Activated CD4-positive, alpha-beta T cell treated with anti-CD3 and anti-CD28 coated beads, Interleukin-2, amount 10 ng/mL, durations not matched to agents 24 days and 14 days (primary cell): ENCODE results near the gene ATP6AP1. TPM values are rescaled to one million over a fixed set of nuclear protein-coding genes. Genes with fewer than 3 reads are reported as not detected.
A peak's percentile ranks its signal among the peaks of the same experiment; 100 is the strongest.

Experiments
- DNase-seq: peaks from one replicate; pipeline ENCODE4 v3.0.0; 2022
- H3K27ac Mint-ChIP-seq: one replicate; pipeline ENCODE4 v1.8.0; 2022; ENCODE audit warnings: mild to moderate bottlenecking, mixed read lengths
- H3K27me3 Mint-ChIP-seq: one replicate; pipeline ENCODE4 v1.8.0; 2022; ENCODE audit warnings: mixed read lengths
- H3K36me3 Mint-ChIP-seq: one replicate; pipeline ENCODE4 v1.8.0; 2022; ENCODE audit warnings: low read depth, mild to moderate bottlenecking, mixed read lengths
- H3K4me1 Mint-ChIP-seq: one replicate; pipeline ENCODE4 v1.8.0; 2021; ENCODE audit warnings: mixed read lengths
- H3K4me3 Mint-ChIP-seq: one replicate; pipeline ENCODE4 v1.8.0; 2022; ENCODE audit warnings: mild to moderate bottlenecking, moderate library complexity, mixed read lengths
- H3K9me3 Mint-ChIP-seq: one replicate; pipeline ENCODE4 v1.8.0; 2021; ENCODE audit warnings: mixed read lengths
- intact Hi-C: fragments of 100-400 bp; cut with micrococcal nuclease; formaldehyde crosslinking; loops from one replicate; pipeline ENCODE4 v1.15.1; 2023
- total RNA-seq: library from RNA; stranded (reverse); gene quantifications from 2 replicates; pipeline ENCODE4 v1.2.3, GENCODE V29; 2022

Gene ATP6AP1
- total RNA-seq, 1 donor from 2014 or later = 43.5 TPM

DNA sequence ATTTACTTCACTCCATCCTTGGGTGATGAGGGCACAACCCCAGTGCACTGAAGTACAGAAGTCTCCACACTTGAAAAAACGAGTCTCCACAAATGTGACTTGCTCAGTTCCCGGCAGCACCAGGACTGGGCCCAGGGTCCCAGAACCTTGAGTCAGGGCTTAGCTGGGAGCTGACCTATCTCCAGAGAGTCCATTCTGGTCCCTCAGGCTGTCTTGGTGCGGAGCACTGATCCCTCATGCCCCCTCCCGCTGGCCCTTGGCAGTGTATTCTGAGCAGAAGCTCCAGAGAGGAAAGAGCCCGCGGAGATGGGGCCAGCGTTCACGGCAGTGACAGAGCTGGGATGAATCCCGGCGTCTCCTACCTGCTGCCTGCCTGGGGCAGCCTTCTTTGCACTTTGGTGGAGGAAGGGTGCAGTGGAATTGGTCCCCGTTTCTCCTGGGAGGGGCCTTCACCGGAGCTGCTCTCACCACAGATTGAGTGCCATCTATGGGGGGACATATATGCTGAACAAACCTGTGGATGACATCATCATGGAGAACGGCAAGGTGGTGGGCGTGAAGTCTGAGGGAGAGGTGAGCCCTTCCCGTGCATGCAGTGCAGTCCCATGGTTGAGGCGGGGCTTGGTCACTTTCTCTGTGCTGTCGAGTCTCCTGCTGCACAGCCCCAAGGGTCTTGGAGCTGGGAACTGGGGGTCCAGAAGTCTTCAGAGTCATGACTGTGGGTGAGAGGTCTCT is 12.3 kb downstream of the ATP6AP1 start:
- H3K36me3 Mint-ChIP-seq = peaks cover 26% of the 10 kb centered on the region
- no peak overlapping the region for H3K4me3 Mint-ChIP-seq
- intact Hi-C loops = loop anchor here (5.0 kb wide), 1 partner anchor 37 kb away; the partner anchor contains the start of gene LAGE3
- no peaks in the 10 kb centered on the region for H3K27me3 Mint-ChIP-seq
- DNase-seq = no peak
- no peak overlapping the region for H3K27ac Mint-ChIP-seq
- no peaks in the 10 kb centered on the region for H3K9me3 Mint-ChIP-seq
- H3K4me1 Mint-ChIP-seq = peaks cover 18% of the 10 kb centered on the region

DNA sequence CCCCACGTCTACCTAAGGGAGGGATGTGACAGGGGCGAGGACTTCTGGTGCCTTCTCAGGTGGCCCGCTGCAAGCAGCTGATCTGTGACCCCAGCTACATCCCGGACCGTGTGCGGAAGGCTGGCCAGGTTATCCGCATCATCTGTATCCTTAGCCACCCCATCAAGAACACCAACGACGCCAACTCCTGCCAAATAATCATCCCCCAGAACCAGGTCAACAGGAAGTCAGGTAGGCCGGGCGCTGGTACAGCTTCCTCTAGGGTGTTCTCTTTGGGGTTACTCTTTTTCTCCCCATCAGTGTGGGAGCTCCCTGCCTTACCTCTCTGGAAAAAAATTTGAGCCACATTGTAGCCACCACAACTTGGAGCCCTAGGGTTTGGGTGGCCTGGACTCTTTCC is 13.1 kb downstream of the ATP6AP1 start:
- Mint-ChIP-seq H3K4me3 (no peak overlapping the region), H3K4me1 (peaks cover 14% of the 10 kb centered on the region), H3K9me3 (no peaks in the 10 kb centered on the region), H3K27me3 (no peaks in the 10 kb centered on the region), H3K36me3 (peaks cover 20% of the 10 kb centered on the region), H3K27ac (no peak overlapping the region)
- no peak for DNase-seq
- intact Hi-C loops = loop anchor here (5.0 kb wide), 1 partner anchor 36 kb away; the partner anchor contains the start of gene LAGE3

- Mint-ChIP-seq H3K27ac (no peak overlapping the region), H3K27me3 (no peaks in the 10 kb centered on the region), H3K9me3 (no peaks in the 10 kb centered on the region), H3K4me3 (no peak overlapping the region), H3K36me3 (peaks cover 24% of the 10 kb centered on the region), H3K4me1 (peaks cover 14% of the 10 kb centered on the region)
- no peak for DNase-seq
- intact Hi-C loops = loop anchor here (5.0 kb wide), 1 partner anchor 35 kb away; the partner anchor contains the start of gene LAGE3
Observed at GRCh38 chrX:154441984-154442707, 13.7 kb downstream of the ATP6AP1 start.

DNA sequence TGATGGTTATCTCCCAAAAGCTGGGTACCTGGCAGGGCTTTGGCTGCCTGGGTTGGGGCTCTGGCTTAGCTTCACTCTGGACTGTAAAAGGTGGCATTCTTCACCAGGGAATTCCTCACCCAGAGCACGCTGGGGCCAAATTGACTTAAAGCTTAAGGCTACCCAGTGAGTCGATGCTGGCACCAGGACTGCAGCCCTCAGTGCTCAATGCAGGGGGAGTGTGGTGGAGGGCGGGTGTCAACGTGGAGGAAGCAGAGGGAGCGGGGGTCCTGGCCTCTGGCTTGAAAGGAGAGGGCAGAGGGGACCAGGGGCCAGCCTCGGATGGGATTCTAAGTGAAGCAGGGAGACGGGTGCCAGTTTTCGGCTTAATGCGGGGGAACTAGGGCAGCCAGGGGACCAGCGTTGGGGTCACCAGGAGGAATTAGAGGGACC is 15.0 kb downstream of the ATP6AP1 start:
- no peak for DNase-seq
- intact Hi-C loops = loop anchor here (5.0 kb wide), 1 partner anchor 34 kb away; the partner anchor contains the start of gene LAGE3
- Mint-ChIP-seq H3K36me3 (peaks cover 26% of the 10 kb centered on the region), H3K27me3 (no peaks in the 10 kb centered on the region), H3K4me1 (peaks cover 10% of the 10 kb centered on the region), H3K4me3 (peak overlapping the region; percentile 80), H3K27ac (peak overlapping the region; percentile 80), H3K9me3 (no peaks in the 10 kb centered on the region)

- peak within 1 kb of the TSS; percentile 80 for H3K27ac Mint-ChIP-seq
- H3K4me3 Mint-ChIP-seq = peak within 1 kb of the TSS; percentile 80
- peak; percentile 93 for DNase-seq
- no peaks in the 10 kb centered on the region for H3K9me3 Mint-ChIP-seq
- peaks cover 8% of the 10 kb centered on the region for H3K4me1 Mint-ChIP-seq
- peaks cover 25% of the 10 kb centered on the region for H3K36me3 Mint-ChIP-seq
- H3K27me3 Mint-ChIP-seq = no peaks in the 10 kb centered on the region
- intact Hi-C loops = loop anchor here (1.0 to 5.0 kb wide), 2 partner anchors 15 to 33 kb away; partner anchors contain the start of gene LAGE3
Observed at GRCh38 chrX:154443992-154444754, 15.7 kb downstream of the ATP6AP1 start, which contains the start of gene FAM50A. TSS of gene FAM50A (plus strand) at chrX:154444141. CDS start at chrX:154444236, 95 bp downstream.

DNA sequence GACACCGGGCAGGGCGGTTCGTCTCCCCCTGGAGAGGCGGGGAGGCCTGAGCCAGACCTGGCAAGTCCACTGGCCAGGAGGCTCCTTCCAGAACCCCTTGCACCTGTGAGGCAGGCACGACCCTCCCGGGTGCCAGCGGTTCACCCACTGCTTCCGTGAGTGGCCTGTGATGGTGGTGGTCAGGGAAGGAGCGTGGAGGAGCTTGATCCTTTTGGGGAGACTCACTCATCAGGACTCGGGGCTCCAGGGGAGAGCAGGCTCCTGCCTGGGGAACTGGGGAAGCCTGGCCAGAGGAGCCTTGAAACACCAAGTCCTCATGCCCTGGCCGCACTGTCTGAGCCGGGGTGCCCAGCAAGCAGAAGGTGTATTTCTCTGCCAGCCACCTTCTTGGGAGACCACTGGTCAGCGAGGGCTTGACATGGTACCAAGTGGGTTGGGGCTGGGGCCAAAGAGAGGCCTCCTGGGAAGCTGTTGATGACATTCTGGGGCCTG is 16.3 kb downstream of the ATP6AP1 start:
- intact Hi-C loops = loop anchor here (1.0 to 5.0 kb wide), 2 partner anchors 14 to 32 kb away; partner anchors contain the start of gene LAGE3
- Mint-ChIP-seq H3K4me1 (peaks cover 8% of the 10 kb centered on the region), H3K36me3 (peaks cover 25% of the 10 kb centered on the region), H3K27me3 (no peaks in the 10 kb centered on the region), H3K27ac (no peak overlapping the region), H3K9me3 (no peaks in the 10 kb centered on the region), H3K4me3 (peak overlapping the region; percentile 55)
- no peak for DNase-seq

DNA sequence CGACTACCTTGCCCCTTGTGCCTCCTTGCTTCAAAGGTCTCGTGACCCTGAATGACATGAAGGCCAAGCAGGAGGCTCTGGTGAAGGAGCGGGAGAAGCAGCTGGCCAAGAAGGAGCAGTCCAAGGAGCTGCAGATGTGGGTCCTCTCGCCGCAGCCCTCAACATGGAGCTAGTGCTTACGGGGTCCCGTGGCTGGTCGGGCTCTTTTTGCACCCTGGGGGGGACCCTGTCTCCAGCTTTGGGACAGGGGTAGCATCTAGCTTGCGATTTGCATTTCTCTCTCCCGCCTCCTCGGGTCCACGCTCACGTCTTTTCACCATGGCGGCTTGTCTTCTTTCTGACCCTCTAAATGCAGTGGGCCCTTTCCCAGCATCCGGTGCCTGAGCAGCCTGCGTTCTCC is 17.3 kb downstream of the ATP6AP1 start:
- Mint-ChIP-seq H3K27me3 (no peaks in the 10 kb centered on the region), H3K4me1 (peaks cover 8% of the 10 kb centered on the region), H3K27ac (peak overlapping the region; percentile 48), H3K9me3 (no peaks in the 10 kb centered on the region), H3K4me3 (peak overlapping the region; percentile 52), H3K36me3 (peaks cover 22% of the 10 kb centered on the region)
- no peak for DNase-seq
- intact Hi-C loops = no loop called here

- peaks cover 19% of the 10 kb centered on the region for H3K36me3 Mint-ChIP-seq
- no peaks in the 10 kb centered on the region for H3K9me3 Mint-ChIP-seq
- no peak overlapping the region for H3K4me3 Mint-ChIP-seq
- intact Hi-C loops = no loop called here
- H3K4me1 Mint-ChIP-seq = peaks cover 6% of the 10 kb centered on the region
- H3K27me3 Mint-ChIP-seq = no peaks in the 10 kb centered on the region
- H3K27ac Mint-ChIP-seq = peak overlapping the region; percentile 48
- no peak for DNase-seq
Observed at GRCh38 chrX:154446430-154446829, 18.0 kb downstream of the ATP6AP1 start.

DNA sequence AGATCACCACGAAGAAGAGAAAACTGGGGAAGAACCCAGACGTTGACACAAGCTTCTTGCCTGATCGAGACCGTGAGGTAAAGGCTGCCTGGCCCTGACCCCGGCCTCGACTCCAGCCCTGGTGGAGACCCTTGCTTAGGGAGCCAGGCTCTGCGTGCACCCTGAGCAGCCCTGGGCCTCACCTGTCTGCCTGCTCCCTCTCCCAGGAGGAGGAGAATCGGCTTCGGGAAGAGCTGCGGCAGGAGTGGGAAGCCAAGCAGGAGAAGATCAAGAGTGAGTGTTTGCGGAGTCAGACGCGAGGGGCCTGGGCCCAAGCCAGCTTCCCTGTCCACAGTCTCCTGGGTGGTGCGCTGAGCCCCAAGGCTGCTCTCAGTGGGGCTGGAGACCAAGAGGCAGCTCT is 20.0 kb downstream of the ATP6AP1 start:
- Mint-ChIP-seq H3K27ac (no peak overlapping the region), H3K36me3 (peaks cover 23% of the 10 kb centered on the region), H3K4me1 (peaks cover 2% of the 10 kb centered on the region), H3K9me3 (no peaks in the 10 kb centered on the region), H3K4me3 (no peak overlapping the region), H3K27me3 (no peaks in the 10 kb centered on the region)
- intact Hi-C loops = no loop called here
- DNase-seq = no peak

DNA sequence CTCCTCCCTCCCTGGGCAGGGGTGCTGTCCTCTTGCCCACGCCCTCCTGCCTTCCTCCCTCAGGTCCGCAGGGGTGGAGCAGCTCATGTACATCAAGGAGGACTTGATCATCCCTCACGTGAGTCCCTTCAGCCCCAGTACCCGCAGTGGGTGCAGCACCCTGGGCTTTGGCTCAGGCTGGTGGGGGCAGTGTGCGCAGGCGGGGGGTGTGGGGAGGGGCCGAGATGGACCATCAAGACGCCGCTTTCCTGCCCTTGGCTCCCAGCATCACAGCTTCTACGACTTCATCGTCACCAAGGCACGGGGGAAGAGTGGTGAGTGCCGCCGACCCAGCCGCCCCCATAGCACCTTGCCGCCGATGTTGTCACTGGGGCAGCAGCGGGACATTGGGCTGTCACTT is 21.1 kb downstream of the ATP6AP1 start:
- H3K27ac Mint-ChIP-seq = no peak overlapping the region
- H3K9me3 Mint-ChIP-seq = no peaks in the 10 kb centered on the region
- intact Hi-C loops = no loop called here
- no peaks in the 10 kb centered on the region for H3K27me3 Mint-ChIP-seq
- no peaks in the 10 kb centered on the region for H3K4me1 Mint-ChIP-seq
- H3K4me3 Mint-ChIP-seq = no peak overlapping the region
- H3K36me3 Mint-ChIP-seq = peaks cover 29% of the 10 kb centered on the region
- DNase-seq = no peak

DNA sequence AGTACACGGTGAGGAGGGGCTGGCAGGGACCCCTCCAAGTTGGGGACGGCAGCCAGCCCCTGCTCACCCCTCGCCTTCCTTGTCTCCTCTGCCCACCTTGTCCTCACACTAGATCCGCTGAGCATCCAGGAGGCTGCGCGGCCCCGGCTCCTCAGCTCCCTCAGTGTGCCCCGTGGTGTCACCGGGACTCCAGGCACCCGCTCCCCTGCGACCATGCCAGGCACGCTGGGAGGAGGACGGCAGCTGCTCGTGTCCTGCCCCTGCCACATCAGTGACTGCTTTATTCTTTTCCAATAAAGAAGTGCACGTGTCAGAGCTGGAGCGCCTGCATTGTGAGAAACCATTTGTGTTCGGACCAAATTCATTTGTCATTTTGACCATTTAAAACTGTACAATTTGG is 21.8 kb downstream of the ATP6AP1 start:
- intact Hi-C loops = no loop called here
- H3K4me1 Mint-ChIP-seq = no peaks in the 10 kb centered on the region

DNA sequence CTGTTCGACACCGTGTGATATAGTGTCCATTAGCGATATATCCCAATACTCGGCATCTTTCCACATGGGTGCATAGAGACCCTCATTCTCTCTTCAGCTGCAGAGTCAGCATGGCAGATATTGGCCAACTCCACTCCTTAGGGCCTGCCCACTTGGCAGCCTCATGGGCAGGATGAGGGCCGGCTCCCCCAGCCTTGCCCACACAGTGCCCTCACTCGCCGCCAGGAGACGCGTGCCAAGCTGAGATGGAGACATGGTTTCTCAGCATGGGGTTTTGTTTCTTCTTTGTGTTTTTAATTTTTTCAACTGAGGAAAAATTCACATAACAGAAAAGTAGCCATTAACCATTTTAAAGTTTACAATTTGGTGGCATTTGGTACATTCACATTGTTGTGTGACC is 24.3 kb downstream of the ATP6AP1 start:
- H3K4me1 Mint-ChIP-seq = peaks cover 4% of the 10 kb centered on the region
- no peak for DNase-seq
- peaks cover 23% of the 10 kb centered on the region for H3K36me3 Mint-ChIP-seq
- intact Hi-C loops = no loop called here
- no peaks in the 10 kb centered on the region for H3K9me3 Mint-ChIP-seq
- H3K27me3 Mint-ChIP-seq = no peaks in the 10 kb centered on the region
- H3K4me3 Mint-ChIP-seq = no peak overlapping the region
- H3K27ac Mint-ChIP-seq = no peak overlapping the region

More for the DNA sequence above, 21.8 kb downstream of the ATP6AP1 start:
- Mint-ChIP-seq H3K36me3 (peaks cover 31% of the 10 kb centered on the region), H3K27ac (no peak overlapping the region), H3K27me3 (no peaks in the 10 kb centered on the region), H3K9me3 (no peaks in the 10 kb centered on the region), H3K4me3 (no peak overlapping the region)
- DNase-seq = no peak

DNA sequence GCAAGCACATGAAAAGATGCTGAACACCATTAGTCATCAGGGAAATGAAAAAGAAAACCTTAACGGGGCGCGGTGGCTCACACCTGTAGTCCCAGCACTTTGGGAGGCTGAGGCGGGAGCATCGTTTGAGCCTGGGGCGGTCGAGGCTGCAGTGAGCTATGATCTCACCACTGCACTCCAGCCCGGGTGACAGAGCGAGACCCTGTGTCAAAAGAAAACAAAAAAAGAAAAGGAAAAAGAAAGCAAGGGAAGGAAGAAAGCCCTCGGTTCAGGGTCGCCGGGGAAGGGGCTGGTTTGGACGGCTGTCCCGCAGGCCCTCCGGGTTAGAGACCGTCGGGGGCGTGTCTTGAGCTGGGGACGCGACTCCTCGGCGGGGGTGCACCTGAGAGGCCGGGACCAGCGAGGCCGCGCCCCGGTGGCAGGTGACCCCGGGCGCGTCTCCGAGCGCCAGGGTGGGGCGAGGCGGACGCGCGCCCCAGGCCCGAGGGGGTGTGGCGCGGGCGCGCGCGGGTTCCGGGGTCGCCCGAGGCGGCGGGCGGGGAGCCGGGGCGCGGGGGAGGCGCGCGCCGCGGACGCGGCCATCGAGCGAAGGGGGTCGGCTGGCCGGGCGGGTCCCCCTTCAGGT is 29.1 kb downstream of the ATP6AP1 start:
- Mint-ChIP-seq H3K27me3 (no peaks in the 10 kb centered on the region), H3K4me1 (peaks cover 6% of the 10 kb centered on the region), H3K9me3 (no peaks in the 10 kb centered on the region), H3K27ac (peak overlapping the region; percentile 96), H3K36me3 (peaks cover 22% of the 10 kb centered on the region), H3K4me3 (peak overlapping the region; percentile 93)
- intact Hi-C loops = loop anchor here (1.0 kb wide), 1 partner anchor 22 kb away; the partner anchor contains the start of gene LAGE3
- peak; percentile 87 for DNase-seq
